GM19463 (cell line): Measurements from ENCODE around the gene HIGD1C.
A peak's percentile ranks its signal among the peaks of the same experiment; 100 is the strongest.
"Not testable (repeated sequence)": the region's sequence is repeated elsewhere in the genome, so short reads cannot be mapped to it uniquely, and the experiment has no call there.

Source experiments
- ATAC-seq: cut with Tn5 transposase; IDR thresholded peaks from one replicate; pipeline ENCODE4 v1.9.1; 2021; ENCODE audit warnings: mild to moderate bottlenecking, moderate library complexity; ENCODE audit not compliant: unreplicated experiment

HIGD1C gene

GRCh38 chr12:50952510-50952909, at the start of gene HIGD1C:
Gene HIGD1C, plus strand, starts transcription at chr12:50952544. Its CDS starts 1,455 bp downstream, at chr12:50953999.
- no peak for ATAC-seq

GRCh38 chr12:50908479-50908878, 43.9 kb upstream of the HIGD1C start:
- not testable (repeated sequence) for ATAC-seq

- ATAC-seq: not testable (repeated sequence)
Measured at GRCh38 chr12:50912361-50912760, 40.0 kb upstream of the HIGD1C start.

GRCh38 chr12:50913224-50913623, 39.1 kb upstream of the HIGD1C start:
- ATAC-seq: no peak

- no peak for ATAC-seq
Measured at GRCh38 chr12:50914872-50915484, 37.4 kb upstream of the HIGD1C start.

GRCh38 chr12:50916292-50916691, 36.1 kb upstream of the HIGD1C start:
- no peak for ATAC-seq

- ATAC-seq: peak; percentile 81
Measured at GRCh38 chr12:50918584-50919316, 33.6 kb upstream of the HIGD1C start.

GRCh38 chr12:50922820-50923219, 29.5 kb upstream of the HIGD1C start:
- ATAC-seq: no peak

GRCh38 chr12:50923361-50924130, 28.8 kb upstream of the HIGD1C start:
- ATAC-seq: no peak

GRCh38 chr12:50924131-50924438, 28.3 kb upstream of the HIGD1C start:
- no peak for ATAC-seq

- peak; percentile 81 for ATAC-seq
Measured at GRCh38 chr12:50924439-50925341, 27.7 kb upstream of the HIGD1C start.

GRCh38 chr12:50925342-50925651, 27.0 kb upstream of the HIGD1C start:
- no peak for ATAC-seq

GRCh38 chr12:50925920-50926319, 26.4 kb upstream of the HIGD1C start:
- ATAC-seq: no peak

GRCh38 chr12:50926415-50926814, 25.9 kb upstream of the HIGD1C start:
- ATAC-seq: no peak

GRCh38 chr12:50926932-50927331, 25.4 kb upstream of the HIGD1C start:
- ATAC-seq: not testable (repeated sequence)

GRCh38 chr12:50927356-50927755, 25.0 kb upstream of the HIGD1C start:
- ATAC-seq: no peak

GRCh38 chr12:50927766-50928224, 24.5 kb upstream of the HIGD1C start:
- no peak for ATAC-seq

GRCh38 chr12:50928392-50928791, 24.0 kb upstream of the HIGD1C start:
- no peak for ATAC-seq

- ATAC-seq: no peak
Measured at GRCh38 chr12:50929831-50930230, 22.5 kb upstream of the HIGD1C start.

- ATAC-seq: not testable (repeated sequence)
Measured at GRCh38 chr12:50930477-50930876, 21.9 kb upstream of the HIGD1C start.

- ATAC-seq: no peak
Measured at GRCh38 chr12:50932787-50933280, 19.5 kb upstream of the HIGD1C start.
